ENCODE measurements around the gene PNKD. TPM values are rescaled to one million over a fixed set of nuclear protein-coding genes. Genes with fewer than 3 reads are reported as not detected.

Gene PNKD
- total and polyA plus RNA-seq, 7 experiments from 2014 or later, result 18.5 to 108 (median 37.6) TPM

- H3K27me3 Mint-ChIP-seq, result no peaks in the 10 kb centered on the region
- peaks cover 25 to 44% (median 38%) of the 10 kb centered on the region in 7 donors for H3K4me1 Mint-ChIP-seq
- H3K36me3 Mint-ChIP-seq, result peaks cover 11 to 62% (median 49%) of the 10 kb centered on the region in 5 donors
- DNase-seq, result no peak
- POLR2A ChIA-PET, result interaction anchor here (0.8 to 1.7 kb wide), 2 partner anchors 14 to 18 kb away, joined by 4 read pairs; no protein-coding TSS in a partner anchor
- H3K27ac Mint-ChIP-seq, result peak overlapping the region in 6 of 9 donors; percentile 34 to 83 (median 48)
- Histone ChIP-seq H3K4me3 (ENCODE audit: low read length) (no peak overlapping the region), H3K4me1 (ENCODE audit: control insufficient read depth in 2 of 2, insufficient read depth in 2 of 2, low read length in 2 of 2) (peaks cover 20% of the 10 kb centered on the region in 2 donors), H3K36me3 (ENCODE audit: control insufficient read depth in 2 of 3, insufficient read depth in 3 of 3, low read length in 3 of 3) (peaks cover 38 to 91% (median 50%) of the 10 kb centered on the region in 3 experiments), H3K9me3 (ENCODE audit: control insufficient read depth in 2 of 3, low read length in 3 of 3) (no peaks in the 10 kb centered on the region), H3K27ac (ENCODE audit: low read depth, low read length) (no peak overlapping the region), H3K27me3 (ENCODE audit: control insufficient read depth in 2 of 2, insufficient read depth in 2 of 2, low read length in 2 of 2) (no peaks in the 10 kb centered on the region)
- H3K4me3 Mint-ChIP-seq, result no peak overlapping the region
- ATAC-seq, result no peak
- intact Hi-C loops (cut with micrococcal nuclease), result no loop called here
- no peaks in the 10 kb centered on the region for H3K9me3 Mint-ChIP-seq
- CTCF ChIA-PET, result interaction anchor here (1.0 to 1.6 kb wide), 2 partner anchors 23 to 37 kb away, joined by 3 to 5 read pairs; no protein-coding TSS in a partner anchor
Observed at GRCh38 chr2:218234521-218234920, 35.8 kb upstream of the PNKD start.

DNA sequence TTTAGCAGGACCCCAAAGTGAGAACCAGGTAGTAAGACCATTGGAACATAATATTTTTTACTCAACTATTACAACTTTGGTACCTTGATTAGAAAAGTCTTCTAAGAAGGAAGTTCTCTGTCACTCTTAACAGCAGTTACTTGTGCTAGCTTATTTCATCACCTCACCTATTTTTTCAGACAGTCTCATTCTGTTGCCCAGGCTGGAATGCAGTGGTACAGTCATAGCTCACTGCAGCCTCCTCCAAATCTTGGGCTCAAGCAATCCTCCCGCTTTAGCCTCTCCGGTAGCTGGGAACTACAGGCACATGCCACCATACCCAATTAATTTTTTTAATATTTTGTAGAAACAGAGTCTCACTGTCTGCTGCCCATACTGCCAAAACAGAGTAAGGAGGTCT is 35.3 kb upstream of the PNKD start:
- H3K27ac ChIP-seq (ENCODE audit: low read depth, low read length), result no peak overlapping the region
- ChIA-PET POLR2A (interaction anchor here (0.8 to 1.7 kb wide), 2 partner anchors 14 to 19 kb away, joined by 4 read pairs; no protein-coding TSS in a partner anchor), CTCF (interaction anchor here (1.0 kb wide), 1 partner anchor 22 kb away, joined by 3 read pairs; no protein-coding TSS in a partner anchor)
- no peaks in the 10 kb centered on the region for H3K9me3 ChIP-seq (ENCODE audit: control insufficient read depth in 2 of 3, low read length in 3 of 3)
- peaks cover 11 to 62% (median 49%) of the 10 kb centered on the region in 5 donors for H3K36me3 Mint-ChIP-seq
- no peaks in the 10 kb centered on the region for H3K27me3 Mint-ChIP-seq
- H3K9me3 Mint-ChIP-seq, result no peaks in the 10 kb centered on the region
- intact Hi-C loops (cut with micrococcal nuclease), result no loop called here
- ATAC-seq (no peak), DNase-seq (no peak)
- H3K4me3 Mint-ChIP-seq, result no peak overlapping the region
- H3K4me1 Mint-ChIP-seq, result peaks cover 23 to 44% (median 33%) of the 10 kb centered on the region in 7 donors
- peaks cover 15% of the 10 kb centered on the region in 2 donors for H3K4me1 ChIP-seq (ENCODE audit: control insufficient read depth in 2 of 2, insufficient read depth in 2 of 2, low read length in 2 of 2)
- no peaks in the 10 kb centered on the region for H3K27me3 ChIP-seq (ENCODE audit: control insufficient read depth in 2 of 2, insufficient read depth in 2 of 2, low read length in 2 of 2)
- no peak overlapping the region for H3K4me3 ChIP-seq (ENCODE audit: low read length)
- peaks cover 38 to 96% (median 50%) of the 10 kb centered on the region in 3 experiments for H3K36me3 ChIP-seq (ENCODE audit: control insufficient read depth in 2 of 3, insufficient read depth in 3 of 3, low read length in 3 of 3)
- H3K27ac Mint-ChIP-seq, result peak overlapping the region in 5 of 9 donors; percentile 24 to 83 (median 48)

GRCh38 chr2:218236829-218237228 is 33.5 kb upstream of the PNKD start:
- peaks cover 12 to 36% (median 23%) of the 10 kb centered on the region in 7 donors for H3K4me1 Mint-ChIP-seq
- H3K27ac Mint-ChIP-seq, result peak overlapping the region in 2 of 9 donors; percentile 43 to 73
- Histone ChIP-seq H3K27ac (ENCODE audit: low read depth, low read length) (no peak overlapping the region), H3K9me3 (ENCODE audit: control insufficient read depth in 2 of 3, low read length in 3 of 3) (no peaks in the 10 kb centered on the region), H3K27me3 (ENCODE audit: control insufficient read depth in 2 of 2, insufficient read depth in 2 of 2, low read length in 2 of 2) (no peaks in the 10 kb centered on the region), H3K4me1 (ENCODE audit: control insufficient read depth in 2 of 2, insufficient read depth in 2 of 2, low read length in 2 of 2) (peaks cover 0 to 2% of the 10 kb centered on the region in 2 donors), H3K4me3 (ENCODE audit: low read length) (no peak overlapping the region), H3K36me3 (ENCODE audit: control insufficient read depth in 2 of 3, insufficient read depth in 3 of 3, low read length in 3 of 3) (peaks cover 33 to 95% (median 39%) of the 10 kb centered on the region in 3 experiments)
- CTCF ChIA-PET, result interaction anchor here (1.6 kb wide), 1 partner anchor 8 kb away, joined by 5 read pairs; no protein-coding TSS in a partner anchor
- no peak overlapping the region for H3K4me3 Mint-ChIP-seq
- POLR2A ChIA-PET, result no interaction called here
- H3K36me3 Mint-ChIP-seq, result peaks cover 4 to 52% (median 37%) of the 10 kb centered on the region in 5 donors
- ATAC-seq (no peak), DNase-seq (no peak)
- no peaks in the 10 kb centered on the region for H3K27me3 Mint-ChIP-seq
- intact Hi-C loops (cut with micrococcal nuclease), result no loop called here
- no peaks in the 10 kb centered on the region for H3K9me3 Mint-ChIP-seq

GRCh38 chr2:218238887-218239286 is 31.4 kb upstream of the PNKD start:
- peaks cover 0 to 43% (median 24%) of the 10 kb centered on the region in 5 donors for H3K36me3 Mint-ChIP-seq
- intact Hi-C loops (cut with micrococcal nuclease), result no loop called here
- H3K27me3 Mint-ChIP-seq, result no peaks in the 10 kb centered on the region
- DNase-seq (no peak), ATAC-seq (no peak)
- no peak overlapping the region for H3K4me3 Mint-ChIP-seq
- H3K9me3 Mint-ChIP-seq, result no peaks in the 10 kb centered on the region
- ChIA-PET CTCF (no interaction called here), POLR2A (no interaction called here)
- peak overlapping the region in 6 of 9 donors; percentile 17 to 68 (median 48) for H3K27ac Mint-ChIP-seq
- peaks cover 36 to 95% (median 57%) of the 10 kb centered on the region in 3 experiments for H3K36me3 ChIP-seq (ENCODE audit: control insufficient read depth in 2 of 3, insufficient read depth in 3 of 3, low read length in 3 of 3)
- peaks cover 4 to 6% of the 10 kb centered on the region in 2 donors for H3K4me1 ChIP-seq (ENCODE audit: control insufficient read depth in 2 of 2, insufficient read depth in 2 of 2, low read length in 2 of 2)
- no peak overlapping the region for H3K27ac ChIP-seq (ENCODE audit: low read depth, low read length)
- no peaks in the 10 kb centered on the region for H3K27me3 ChIP-seq (ENCODE audit: control insufficient read depth in 2 of 2, insufficient read depth in 2 of 2, low read length in 2 of 2)
- no peaks in the 10 kb centered on the region for H3K9me3 ChIP-seq (ENCODE audit: control insufficient read depth in 2 of 3, low read length in 3 of 3)
- H3K4me3 ChIP-seq (ENCODE audit: low read length), result no peak overlapping the region
- peaks cover 3 to 33% (median 24%) of the 10 kb centered on the region in 7 donors for H3K4me1 Mint-ChIP-seq

DNA sequence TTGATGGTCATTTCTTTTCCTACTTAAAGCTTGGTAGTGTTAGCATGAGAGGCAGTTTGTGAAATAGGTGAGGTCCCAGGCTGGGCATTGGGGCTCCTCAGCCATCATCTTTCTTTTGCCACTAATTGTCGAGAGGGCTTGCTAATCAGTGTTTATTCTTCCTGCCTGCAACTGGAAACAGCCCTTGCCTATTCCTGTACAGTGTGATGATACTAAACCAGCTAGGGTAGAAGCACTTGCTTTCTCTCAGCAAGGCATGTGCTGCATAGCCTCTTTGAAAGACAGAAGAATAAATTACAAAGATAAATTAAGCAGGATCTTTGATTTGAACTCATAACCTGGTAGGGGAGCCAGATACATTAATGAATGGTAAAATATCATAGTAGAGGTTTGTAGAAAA is 26.1 kb upstream of the PNKD start:
- H3K4me1 ChIP-seq (ENCODE audit: control insufficient read depth in 2 of 2, insufficient read depth in 2 of 2, low read length in 2 of 2), result peaks cover 4 to 6% of the 10 kb centered on the region in 2 donors
- ChIA-PET CTCF (interaction anchor here (0.6 to 1.3 kb wide), 2 partner anchors 26 to 59 kb away, joined by 3 read pairs; partner anchors contain the start of genes AAMP and PNKD), POLR2A (interaction anchor here (0.9 to 1.7 kb wide), 2 partner anchors 15 to 228 kb away, joined by 3 to 4 read pairs; no protein-coding TSS in a partner anchor)
- H3K36me3 Mint-ChIP-seq, result peaks cover 3 to 48% (median 20%) of the 10 kb centered on the region in 5 donors
- no peak for ATAC-seq
- H3K27ac Mint-ChIP-seq, result peak overlapping the region in 8 of 9 donors; percentile 0 to 85 (median 36)
- no peaks in the 10 kb centered on the region for H3K27me3 ChIP-seq (ENCODE audit: control insufficient read depth in 2 of 2, insufficient read depth in 2 of 2, low read length in 2 of 2)
- no peaks in the 10 kb centered on the region for H3K9me3 Mint-ChIP-seq
- no peak overlapping the region for H3K4me3 ChIP-seq (ENCODE audit: low read length)
- H3K4me3 Mint-ChIP-seq, result no peak overlapping the region
- H3K36me3 ChIP-seq (ENCODE audit: control insufficient read depth in 2 of 3, insufficient read depth in 3 of 3, low read length in 3 of 3), result peaks cover 46 to 97% (median 64%) of the 10 kb centered on the region in 3 experiments
- H3K4me1 Mint-ChIP-seq, result peaks cover 0 to 28% (median 22%) of the 10 kb centered on the region in 7 donors
- peak overlapping the region; percentile 16 for H3K27ac ChIP-seq (ENCODE audit: low read depth, low read length)
- no peak for DNase-seq
- no peaks in the 10 kb centered on the region for H3K9me3 ChIP-seq (ENCODE audit: control insufficient read depth in 2 of 3, low read length in 3 of 3)
- no peaks in the 10 kb centered on the region for H3K27me3 Mint-ChIP-seq
- intact Hi-C loops (cut with micrococcal nuclease), result no loop called here

DNA sequence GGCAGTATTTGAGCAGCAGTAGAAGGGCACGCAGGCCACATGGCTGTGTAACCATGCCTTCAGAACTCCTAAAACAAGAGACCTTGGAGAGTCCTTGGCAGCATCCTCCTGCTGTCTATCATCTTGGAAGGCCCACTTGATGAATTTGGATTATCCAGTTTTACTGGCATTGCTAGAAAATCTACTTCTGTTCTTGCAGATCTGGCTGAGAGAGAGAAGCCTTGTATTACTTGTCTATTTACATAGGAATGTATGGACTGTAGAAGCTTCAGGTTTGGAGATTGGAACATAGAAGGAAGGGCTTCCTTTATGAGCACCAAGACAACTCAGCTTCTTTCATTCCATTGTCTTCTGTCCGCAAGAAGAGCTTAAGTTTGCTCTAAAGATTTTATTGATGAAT is 25.7 kb upstream of the PNKD start:
- Mint-ChIP-seq H3K27ac (peak overlapping the region; percentile 0 to 85 (median 39)), H3K9me3 (no peaks in the 10 kb centered on the region), H3K4me1 (peaks cover 0 to 28% (median 24%) of the 10 kb centered on the region in 7 donors), H3K36me3 (peaks cover 4 to 50% (median 24%) of the 10 kb centered on the region in 5 donors), H3K4me3 (no peak overlapping the region), H3K27me3 (no peaks in the 10 kb centered on the region)
- DNase-seq, result no peak
- CTCF ChIA-PET, result interaction anchor here (0.6 to 1.3 kb wide), 2 partner anchors 25 to 59 kb away, joined by 3 read pairs; partner anchors contain the start of genes AAMP and PNKD
- intact Hi-C loops (cut with micrococcal nuclease), result no loop called here
- H3K27ac ChIP-seq (ENCODE audit: low read depth, low read length), result peak overlapping the region; percentile 16
- no peaks in the 10 kb centered on the region for H3K27me3 ChIP-seq (ENCODE audit: control insufficient read depth in 2 of 2, insufficient read depth in 2 of 2, low read length in 2 of 2)
- peaks cover 49 to 97% (median 66%) of the 10 kb centered on the region in 3 experiments for H3K36me3 ChIP-seq (ENCODE audit: control insufficient read depth in 2 of 3, insufficient read depth in 3 of 3, low read length in 3 of 3)
- no peaks in the 10 kb centered on the region for H3K9me3 ChIP-seq (ENCODE audit: control insufficient read depth in 2 of 3, low read length in 3 of 3)
- H3K4me1 ChIP-seq (ENCODE audit: control insufficient read depth in 2 of 2, insufficient read depth in 2 of 2, low read length in 2 of 2), result peaks cover 4 to 6% of the 10 kb centered on the region in 2 donors
- no peak overlapping the region for H3K4me3 ChIP-seq (ENCODE audit: low read length)
- POLR2A ChIA-PET, result interaction anchor here (0.7 to 1.7 kb wide), 5 partner anchors 18 to 229 kb away, joined by 3 to 5 read pairs (median 3); no protein-coding TSS in a partner anchor
- no peak for ATAC-seq
